K562 (cell line): ENCODE measurements around the gene NRCAM.

ENCODE experiments used
- GABPA ChIP-seq: fragments of 200-800 bp; sonication (Bioruptor generic); conservative IDR thresholded peaks from 2 replicates; pipeline ENCODE4 v1.6.1; 2016; ENCODE audit warnings: low read depth, missing genetic modification characterization, missing compliant biosample characterization
- HDAC3 ChIP-seq: fragments of 450-650 bp; IDR thresholded peaks from 2 replicates; pipeline ENCODE4 v1.6.1; 2018; ENCODE audit warnings: borderline replicate concordance, mild to moderate bottlenecking, moderate library complexity; ENCODE audit not compliant: partially characterized antibody
- POLR2A ChIP-seq: fragments of 450-650 bp; conservative IDR thresholded peaks from 2 replicates; pipeline ENCODE4 v1.6.1; 2016
- PURB ChIP-seq: sonication (generic); formaldehyde crosslinking; IDR thresholded peaks from 2 replicates; pipeline ENCODE4 v1.9.0; 2021; ENCODE audit warnings: low read depth, mild to moderate bottlenecking, missing genetic modification reagents

GRCh38 chr7:108232076-108232475 lies 224.2 kb downstream of the NRCAM start:
- TF ChIP-seq POLR2A, result no peak
- no peak for TF ChIP-seq PURB (CRISPR knock-in tag)
- TF ChIP-seq GABPA, result no peak
- no peak for TF ChIP-seq HDAC3
